NB4 (cell line): Measurements from ENCODE around the gene TRAPPC6A.

Source experiments
- MYC ChIP-seq: IDR thresholded peaks from 2 replicates; pipeline ENCODE4 v1.6.1; 2011; ENCODE audit warnings: low read depth, low read length
- POLR2A ChIP-seq: IDR thresholded peaks from 2 replicates; pipeline ENCODE4 v1.6.1; 2011; ENCODE audit warnings: mild to moderate bottlenecking; ENCODE audit not compliant: insufficient read length; ENCODE audit errors: extremely low read depth
- TF ChIP-seq, protein P1 (sequence below): IDR thresholded peaks from one replicate; pipeline ENCODE4 v1.5.1; 2012; ENCODE audit warnings: low read depth, low read length
- TF ChIP-seq, protein P2 (sequence below): IDR thresholded peaks from 2 replicates; pipeline ENCODE4 v1.6.1; 2011; ENCODE audit warnings: low read depth, low read length

DNA sequence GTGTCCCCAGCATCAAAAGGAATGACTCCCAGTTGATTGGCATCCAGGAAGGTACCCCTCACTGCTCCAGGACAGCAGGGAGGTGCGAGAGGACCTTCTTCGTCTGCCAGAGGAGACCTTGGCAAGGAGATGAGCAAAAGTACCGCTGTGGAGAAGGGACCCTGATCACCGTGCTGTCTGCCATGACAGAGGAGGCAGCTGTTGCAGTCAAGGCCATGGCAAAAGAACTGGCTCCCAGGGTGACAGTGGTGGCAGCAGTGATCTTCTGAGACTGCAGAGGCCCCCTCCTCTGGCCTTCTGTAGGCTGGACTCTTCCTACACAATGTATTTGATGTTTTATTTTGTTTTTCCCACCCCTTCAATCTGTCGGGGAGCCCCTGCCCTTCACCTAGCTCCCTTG, 49.2 kb downstream of the TRAPPC6A start:
- TF ChIP-seq, protein P1, sequence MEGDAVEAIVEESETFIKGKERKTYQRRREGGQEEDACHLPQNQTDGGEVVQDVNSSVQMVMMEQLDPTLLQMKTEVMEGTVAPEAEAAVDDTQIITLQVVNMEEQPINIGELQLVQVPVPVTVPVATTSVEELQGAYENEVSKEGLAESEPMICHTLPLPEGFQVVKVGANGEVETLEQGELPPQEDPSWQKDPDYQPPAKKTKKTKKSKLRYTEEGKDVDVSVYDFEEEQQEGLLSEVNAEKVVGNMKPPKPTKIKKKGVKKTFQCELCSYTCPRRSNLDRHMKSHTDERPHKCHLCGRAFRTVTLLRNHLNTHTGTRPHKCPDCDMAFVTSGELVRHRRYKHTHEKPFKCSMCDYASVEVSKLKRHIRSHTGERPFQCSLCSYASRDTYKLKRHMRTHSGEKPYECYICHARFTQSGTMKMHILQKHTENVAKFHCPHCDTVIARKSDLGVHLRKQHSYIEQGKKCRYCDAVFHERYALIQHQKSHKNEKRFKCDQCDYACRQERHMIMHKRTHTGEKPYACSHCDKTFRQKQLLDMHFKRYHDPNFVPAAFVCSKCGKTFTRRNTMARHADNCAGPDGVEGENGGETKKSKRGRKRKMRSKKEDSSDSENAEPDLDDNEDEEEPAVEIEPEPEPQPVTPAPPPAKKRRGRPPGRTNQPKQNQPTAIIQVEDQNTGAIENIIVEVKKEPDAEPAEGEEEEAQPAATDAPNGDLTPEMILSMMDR, result no peak
- TF ChIP-seq, protein P2, sequence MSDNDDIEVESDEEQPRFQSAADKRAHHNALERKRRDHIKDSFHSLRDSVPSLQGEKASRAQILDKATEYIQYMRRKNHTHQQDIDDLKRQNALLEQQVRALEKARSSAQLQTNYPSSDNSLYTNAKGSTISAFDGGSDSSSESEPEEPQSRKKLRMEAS, result no peak
- TF ChIP-seq POLR2A (no peak), MYC (no peak)
